ENCODE measurements around the gene ZNF410. TPM values are rescaled to one million over a fixed set of nuclear protein-coding genes. Genes with fewer than 3 reads are reported as not detected.
"Not testable (repeated sequence)": the region's sequence is repeated elsewhere in the genome, so short reads cannot be mapped to it uniquely, and the experiment has no call there.

The ZNF410 gene, protein sequence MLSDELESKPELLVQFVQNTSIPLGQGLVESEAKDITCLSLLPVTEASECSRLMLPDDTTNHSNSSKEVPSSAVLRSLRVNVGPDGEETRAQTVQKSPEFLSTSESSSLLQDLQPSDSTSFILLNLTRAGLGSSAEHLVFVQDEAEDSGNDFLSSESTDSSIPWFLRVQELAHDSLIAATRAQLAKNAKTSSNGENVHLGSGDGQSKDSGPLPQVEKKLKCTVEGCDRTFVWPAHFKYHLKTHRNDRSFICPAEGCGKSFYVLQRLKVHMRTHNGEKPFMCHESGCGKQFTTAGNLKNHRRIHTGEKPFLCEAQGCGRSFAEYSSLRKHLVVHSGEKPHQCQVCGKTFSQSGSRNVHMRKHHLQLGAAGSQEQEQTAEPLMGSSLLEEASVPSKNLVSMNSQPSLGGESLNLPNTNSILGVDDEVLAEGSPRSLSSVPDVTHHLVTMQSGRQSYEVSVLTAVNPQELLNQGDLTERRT
- 37.6 and 39.7 TPM in 2 replicates for total RNA-seq (2022)
- Bru-seq, nascent RNA: percentile 83 among the genes with signal in this experiment
- BruChase-seq, experiment 1, labeled RNA remaining after a 6-hour chase: percentile 72 among the genes with signal in this experiment
- BruChase-seq, experiment 2, labeled RNA remaining after a 2-hour chase: percentile 65 among the genes with signal in this experiment
- long read RNA-seq, transcript ZNF410-211 (12 exons, 2,601 nt): major isoform, 31 of 76 reads
- long read RNA-seq, transcript ZNF410-201 (11 exons, 2,293 nt): minor isoform, 30 of 76 reads
- long read RNA-seq, partial matches to known transcripts: 3 of 76 reads
- long read RNA-seq, other reads (novel, unspliced or antisense): 11 of 76 reads

DNA sequence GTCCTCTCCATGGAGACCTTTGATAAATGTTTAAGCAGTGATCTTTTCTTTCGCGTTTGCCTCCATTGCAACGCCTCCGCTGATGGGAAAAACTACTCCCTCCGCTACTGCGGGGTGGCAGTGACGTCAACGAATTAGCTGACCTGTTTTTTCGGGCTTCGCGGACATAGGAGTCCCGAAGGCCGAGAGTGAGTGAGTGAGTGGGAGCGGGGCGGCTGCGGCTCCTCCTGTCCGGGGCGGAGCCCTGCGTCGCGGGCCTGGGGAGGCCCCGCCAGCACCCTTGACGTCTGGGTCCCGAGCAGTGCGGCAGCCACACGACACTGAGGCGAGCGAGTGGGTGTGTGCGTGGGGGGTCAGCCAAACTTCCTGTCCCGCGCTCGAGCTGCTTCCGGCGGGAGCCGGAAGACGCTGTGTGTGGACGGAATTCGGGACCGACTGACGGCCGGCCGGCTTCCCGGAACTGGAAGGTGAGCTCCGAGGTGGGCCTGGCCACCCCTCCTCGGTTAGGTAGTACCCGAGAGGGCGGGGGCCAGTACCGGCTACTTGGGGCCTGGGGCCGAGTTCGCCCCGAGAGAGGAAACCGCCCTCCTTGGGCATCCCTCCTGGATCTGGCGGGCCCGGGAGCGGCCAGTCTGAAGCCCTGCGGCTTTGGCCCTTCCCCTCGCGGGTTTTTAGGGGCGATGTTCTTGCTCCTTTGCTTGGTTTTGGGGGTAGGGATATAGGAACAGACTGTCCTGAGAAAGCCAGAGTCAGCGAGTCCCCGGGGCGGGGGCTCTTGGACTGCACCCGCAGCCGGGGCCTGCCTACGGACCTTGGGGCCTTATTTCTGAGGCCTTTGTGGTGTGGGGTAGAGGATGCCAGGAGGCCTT lies at the start of gene ZNF410:
Gene ZNF410, plus strand, starts transcription at position 411 of the 869 bp plus-strand sequence. CDS start 5,317 bp downstream, outside the sequence.
- H3K27ac Mint-ChIP-seq (ENCODE audit: unreplicated experiment): peak within 1 kb of the TSS; percentile 51
- H3K4me1 Mint-ChIP-seq (ENCODE audit: low read depth, unreplicated experiment): peaks cover 25% of the 10 kb centered on the region
- TF ChIP-seq, protein P1, sequence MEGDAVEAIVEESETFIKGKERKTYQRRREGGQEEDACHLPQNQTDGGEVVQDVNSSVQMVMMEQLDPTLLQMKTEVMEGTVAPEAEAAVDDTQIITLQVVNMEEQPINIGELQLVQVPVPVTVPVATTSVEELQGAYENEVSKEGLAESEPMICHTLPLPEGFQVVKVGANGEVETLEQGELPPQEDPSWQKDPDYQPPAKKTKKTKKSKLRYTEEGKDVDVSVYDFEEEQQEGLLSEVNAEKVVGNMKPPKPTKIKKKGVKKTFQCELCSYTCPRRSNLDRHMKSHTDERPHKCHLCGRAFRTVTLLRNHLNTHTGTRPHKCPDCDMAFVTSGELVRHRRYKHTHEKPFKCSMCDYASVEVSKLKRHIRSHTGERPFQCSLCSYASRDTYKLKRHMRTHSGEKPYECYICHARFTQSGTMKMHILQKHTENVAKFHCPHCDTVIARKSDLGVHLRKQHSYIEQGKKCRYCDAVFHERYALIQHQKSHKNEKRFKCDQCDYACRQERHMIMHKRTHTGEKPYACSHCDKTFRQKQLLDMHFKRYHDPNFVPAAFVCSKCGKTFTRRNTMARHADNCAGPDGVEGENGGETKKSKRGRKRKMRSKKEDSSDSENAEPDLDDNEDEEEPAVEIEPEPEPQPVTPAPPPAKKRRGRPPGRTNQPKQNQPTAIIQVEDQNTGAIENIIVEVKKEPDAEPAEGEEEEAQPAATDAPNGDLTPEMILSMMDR (IDR thresholded peaks at IDR 0.05; ENCODE audit: unreplicated experiment): no peak
- H3K27me3 Mint-ChIP-seq (ENCODE audit: unreplicated experiment): no peaks in the 10 kb centered on the region
- DNase-seq: peak; percentile 90
- intact Hi-C loops (cut with micrococcal nuclease; ENCODE audit: unreplicated experiment): loop anchor here (10.0 kb wide), 1 partner anchor 148 kb away; no protein-coding TSS in a partner anchor
- CTCF ChIA-PET: interaction anchor here (0.5 to 1.6 kb wide), 4 partner anchors 126 to 694 kb away, joined by 3 to 6 read pairs (median 4); a partner anchor contains a TSS
- peaks cover 27% of the 10 kb centered on the region for H3K36me3 Mint-ChIP-seq (ENCODE audit: insufficient read depth, unreplicated experiment)
- peak within 1 kb of the TSS; percentile 67 for H3K4me3 Mint-ChIP-seq (ENCODE audit: low read depth, unreplicated experiment)
- no TSS peak for BruUV-seq (replicated peaks)
- no peaks in the 10 kb centered on the region for H3K9me3 Mint-ChIP-seq (ENCODE audit: low read depth, unreplicated experiment)

DNA sequence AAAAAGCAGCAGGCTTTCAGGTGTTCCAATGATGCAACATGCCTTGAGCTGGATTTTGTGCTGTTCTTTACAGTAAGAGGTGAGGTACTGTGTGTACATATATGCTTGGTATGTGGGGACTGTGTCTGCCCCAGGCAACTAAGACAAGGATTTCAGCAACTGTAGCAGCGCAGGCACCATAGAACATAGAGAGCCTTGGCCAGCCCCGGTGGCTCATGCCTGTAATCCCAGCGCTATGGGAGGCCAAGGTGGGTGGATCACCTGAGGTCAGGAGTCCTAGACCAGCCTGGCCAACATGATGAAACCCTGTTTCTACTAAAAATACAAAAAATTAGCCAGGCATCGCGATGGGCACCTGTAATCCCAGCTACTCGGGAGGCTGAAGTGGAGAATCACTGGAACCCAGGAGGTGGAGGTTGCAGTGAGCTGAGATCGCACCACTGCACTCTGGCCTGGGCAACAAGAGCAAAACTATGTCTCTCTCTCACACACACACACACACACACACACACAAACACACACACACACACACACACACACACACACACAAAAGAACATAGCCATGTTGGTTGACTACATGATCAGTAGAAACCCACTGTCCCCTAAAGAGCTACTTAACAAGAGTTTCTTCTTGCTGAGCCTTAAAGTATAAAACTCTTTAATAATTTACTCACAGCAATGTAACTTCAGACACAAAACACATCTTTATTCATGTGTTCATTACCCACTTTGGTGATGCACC lies 48.2 kb upstream of the ZNF410 start:
- H3K4me1 Mint-ChIP-seq (ENCODE audit: low read depth, unreplicated experiment); intact Hi-C loops (cut with micrococcal nuclease; ENCODE audit: unreplicated experiment); H3K9me3 Mint-ChIP-seq (ENCODE audit: low read depth, unreplicated experiment); BruUV-seq (replicated peaks); DNase-seq; H3K4me3 Mint-ChIP-seq (ENCODE audit: low read depth, unreplicated experiment); H3K36me3 Mint-ChIP-seq (ENCODE audit: insufficient read depth, unreplicated experiment); H3K27me3 Mint-ChIP-seq (ENCODE audit: unreplicated experiment): not testable (repeated sequence)
- peak overlapping the region; percentile 30 for H3K27ac Mint-ChIP-seq (ENCODE audit: unreplicated experiment)
- CTCF ChIA-PET: interaction anchor here (0.6 kb wide), 1 partner anchor 210 kb away, joined by 3 read pairs; no protein-coding TSS in a partner anchor

DNA sequence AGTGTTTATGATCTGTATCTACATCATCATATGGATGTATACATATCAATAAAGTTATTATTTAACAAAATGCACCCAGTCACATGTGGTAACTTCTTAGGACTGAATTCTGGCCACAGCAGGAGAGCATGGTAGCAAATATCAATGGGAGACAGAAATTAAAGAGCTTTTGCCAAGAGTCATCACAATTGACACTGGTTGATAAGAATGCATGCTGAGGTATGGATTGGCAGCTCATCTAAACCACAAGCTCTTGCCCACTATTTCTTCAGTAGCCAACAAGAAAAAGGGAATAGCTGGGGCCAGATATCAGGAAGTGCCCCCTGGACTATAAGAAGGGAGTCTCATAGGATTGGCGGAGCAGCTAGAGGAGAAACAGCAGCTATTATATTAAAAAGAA lies 44.5 kb upstream of the ZNF410 start:
- no peaks in the 10 kb centered on the region for H3K27me3 Mint-ChIP-seq (ENCODE audit: unreplicated experiment)
- H3K36me3 Mint-ChIP-seq (ENCODE audit: insufficient read depth, unreplicated experiment): no peaks in the 10 kb centered on the region
- TF ChIP-seq, protein P1 (IDR thresholded peaks at IDR 0.05; ENCODE audit: unreplicated experiment): no peak
- CTCF ChIA-PET: interaction anchor here (0.8 kb wide), 1 partner anchor 10 kb away, joined by 3 read pairs; the partner anchor contains the start of gene PTGR2
- intact Hi-C loops (cut with micrococcal nuclease; ENCODE audit: unreplicated experiment): no loop called here
- no peaks in the 10 kb centered on the region for H3K9me3 Mint-ChIP-seq (ENCODE audit: low read depth, unreplicated experiment)
- DNase-seq: no peak
- H3K4me3 Mint-ChIP-seq (ENCODE audit: low read depth, unreplicated experiment): no peak overlapping the region
- no TSS peak for BruUV-seq (replicated peaks)
- peaks cover 9% of the 10 kb centered on the region for H3K4me1 Mint-ChIP-seq (ENCODE audit: low read depth, unreplicated experiment)
- H3K27ac Mint-ChIP-seq (ENCODE audit: unreplicated experiment): no peak overlapping the region

DNA sequence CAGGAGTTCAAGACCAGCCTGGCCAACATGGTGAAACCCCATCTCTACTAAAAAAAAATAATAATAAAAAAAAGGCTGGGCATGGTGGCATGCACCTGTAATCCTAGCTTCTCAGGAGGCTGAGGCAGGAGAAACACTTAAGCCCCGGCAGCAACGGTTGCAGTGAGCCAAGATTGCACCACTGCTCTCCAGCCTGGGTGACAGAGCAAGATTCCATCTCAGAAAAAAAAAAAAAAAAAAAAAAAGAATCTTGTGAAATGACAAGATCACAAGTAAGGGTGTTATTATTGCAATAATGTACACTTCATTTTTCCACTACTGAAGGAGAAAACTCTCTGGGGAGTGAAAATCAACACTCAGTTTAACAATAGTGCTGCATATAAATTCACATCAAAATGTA lies 43.8 kb upstream of the ZNF410 start:
- Mint-ChIP-seq H3K9me3 (ENCODE audit: low read depth, unreplicated experiment) (no peaks in the 10 kb centered on the region), H3K4me1 (ENCODE audit: low read depth, unreplicated experiment) (peaks cover 9% of the 10 kb centered on the region)

More for the DNA sequence above, 43.8 kb upstream of the ZNF410 start:
- Mint-ChIP-seq H3K27ac (ENCODE audit: unreplicated experiment) (no peak overlapping the region), H3K4me3 (ENCODE audit: low read depth, unreplicated experiment) (no peak overlapping the region), H3K27me3 (ENCODE audit: unreplicated experiment) (no peaks in the 10 kb centered on the region), H3K36me3 (ENCODE audit: insufficient read depth, unreplicated experiment) (no peaks in the 10 kb centered on the region)
- intact Hi-C loops (cut with micrococcal nuclease; ENCODE audit: unreplicated experiment): no loop called here
- CTCF ChIA-PET: interaction anchor here (0.8 kb wide), 1 partner anchor 9 kb away, joined by 3 read pairs; the partner anchor contains the start of gene PTGR2
- TF ChIP-seq, protein P1 (IDR thresholded peaks at IDR 0.05; ENCODE audit: unreplicated experiment): no peak
- BruUV-seq (replicated peaks): no TSS peak
- DNase-seq: no peak
